HG03097 (cell line): Measurements from ENCODE around the gene BANP.
A peak's percentile ranks its signal among the peaks of the same experiment; 100 is the strongest.
"Not testable (repeated sequence)": the region's sequence is repeated elsewhere in the genome, so short reads cannot be mapped to it uniquely, and the experiment has no call there.

Source experiments
- ATAC-seq: cut with Tn5 transposase; IDR thresholded peaks from one replicate; pipeline ENCODE4 v1.9.1; 2021; ENCODE audit not compliant: unreplicated experiment, low FRiP score

BANP gene

GRCh38 chr16:88041506-88041905, 90.3 kb downstream of the BANP start:
- not testable (repeated sequence) for ATAC-seq

- not testable (repeated sequence) for ATAC-seq
Observed at GRCh38 chr16:88041986-88042562, 90.8 kb downstream of the BANP start.

GRCh38 chr16:88043208-88043910, 92.1 kb downstream of the BANP start:
- ATAC-seq: not testable (repeated sequence)

- ATAC-seq: peak; percentile 33
Observed at GRCh38 chr16:88044121-88044581, 92.9 kb downstream of the BANP start.

GRCh38 chr16:88045361-88045760, 94.1 kb downstream of the BANP start:
- not testable (repeated sequence) for ATAC-seq

GRCh38 chr16:88045820-88046303, 94.6 kb downstream of the BANP start:
- ATAC-seq: peak; percentile 69

- no peak for ATAC-seq
Observed at GRCh38 chr16:88047462-88047861, 96.2 kb downstream of the BANP start.

GRCh38 chr16:88048985-88049384, 97.8 kb downstream of the BANP start:
- ATAC-seq: no peak

- no peak for ATAC-seq
Observed at GRCh38 chr16:88049561-88050545, 98.6 kb downstream of the BANP start.

GRCh38 chr16:88050952-88051660, 99.9 kb downstream of the BANP start:
- no peak for ATAC-seq

GRCh38 chr16:88052661-88053060, 101.4 kb downstream of the BANP start:
- ATAC-seq: no peak

- not testable (repeated sequence) for ATAC-seq
Observed at GRCh38 chr16:88053479-88053878, 102.2 kb downstream of the BANP start.

- no peak for ATAC-seq
Observed at GRCh38 chr16:88055356-88055755, 104.1 kb downstream of the BANP start.

- no peak for ATAC-seq
Observed at GRCh38 chr16:88056212-88056611, 105.0 kb downstream of the BANP start.

GRCh38 chr16:88057656-88058055, 106.4 kb downstream of the BANP start:
- ATAC-seq: no peak

- no peak for ATAC-seq
Observed at GRCh38 chr16:88058136-88058535, 106.9 kb downstream of the BANP start.

- no peak for ATAC-seq
Observed at GRCh38 chr16:88058817-88059216, 107.6 kb downstream of the BANP start.

GRCh38 chr16:88059701-88060386, 108.6 kb downstream of the BANP start:
- no peak for ATAC-seq

GRCh38 chr16:88060524-88061219, 109.4 kb downstream of the BANP start:
- no peak for ATAC-seq
